ENCODE results near the gene ZSCAN22.
A peak's percentile ranks its signal among the peaks of the same experiment; 100 is the strongest.

ZSCAN22 gene

DNA sequence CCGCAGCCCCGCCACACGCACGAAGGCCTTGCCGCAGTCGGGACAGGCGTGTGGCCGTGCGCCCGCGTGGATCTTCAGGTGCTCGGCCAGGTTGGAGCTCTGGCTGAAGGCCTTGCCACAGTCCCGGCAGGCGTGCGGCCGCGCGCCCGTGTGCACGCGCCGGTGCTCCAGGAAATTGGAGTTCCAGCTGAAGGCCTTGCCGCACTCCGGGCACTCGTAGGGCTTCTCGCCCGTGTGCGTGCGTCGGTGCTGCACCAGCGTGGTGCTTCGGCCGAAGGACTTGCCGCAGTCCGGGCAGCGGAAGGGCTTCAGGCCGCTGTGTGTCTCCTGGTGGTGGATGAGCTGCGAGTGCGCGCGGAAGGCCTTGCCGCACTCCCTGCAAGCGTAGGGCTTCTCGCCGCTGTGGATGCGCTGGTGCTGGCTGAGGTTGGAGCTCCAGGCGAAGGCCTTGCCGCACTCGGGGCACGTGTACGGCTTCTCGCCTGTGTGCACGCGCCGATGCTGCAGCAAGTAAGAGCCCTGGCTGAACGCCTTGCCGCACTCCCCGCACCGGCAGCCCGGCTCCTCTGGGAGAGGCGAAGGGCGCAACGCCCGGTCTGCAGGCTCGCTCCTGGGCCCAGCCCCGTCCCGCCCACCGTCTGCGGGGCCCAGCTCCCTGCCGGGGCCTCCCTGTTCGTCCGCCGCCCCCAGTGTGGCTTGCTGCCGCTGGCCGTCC is 30.1 kb downstream of the ZSCAN22 start:
- H3K4me3 ChIP-seq (ENCODE audit: low read length) = no peak overlapping the region
- H3K4me1 ChIP-seq (ENCODE audit: control insufficient read depth, insufficient read depth, low read length) = peaks cover 2% of the 10 kb centered on the region; the same call in 1 of the 2 replicates
- DNase-seq (ENCODE audit: low read depth, low spot score) = no peak
- WGBS (ENCODE audit: insufficient coverage, insufficient read length) = no CpG with 5 or more reads among the region's 75 CpGs
- H3K27ac ChIP-seq (ENCODE audit: low read length) = no peak overlapping the region
- no peaks in the 10 kb centered on the region for H3K9me3 ChIP-seq (ENCODE audit: control insufficient read depth, insufficient read depth, low read length)
- no peaks in the 10 kb centered on the region for H3K27me3 ChIP-seq (ENCODE audit: control insufficient read depth, insufficient read depth, low read length)
- peaks cover 5% of the 10 kb centered on the region; the same call in 1 of the 2 replicates for H3K36me3 ChIP-seq (ENCODE audit: control insufficient read depth, insufficient read depth, low read length)

DNA sequence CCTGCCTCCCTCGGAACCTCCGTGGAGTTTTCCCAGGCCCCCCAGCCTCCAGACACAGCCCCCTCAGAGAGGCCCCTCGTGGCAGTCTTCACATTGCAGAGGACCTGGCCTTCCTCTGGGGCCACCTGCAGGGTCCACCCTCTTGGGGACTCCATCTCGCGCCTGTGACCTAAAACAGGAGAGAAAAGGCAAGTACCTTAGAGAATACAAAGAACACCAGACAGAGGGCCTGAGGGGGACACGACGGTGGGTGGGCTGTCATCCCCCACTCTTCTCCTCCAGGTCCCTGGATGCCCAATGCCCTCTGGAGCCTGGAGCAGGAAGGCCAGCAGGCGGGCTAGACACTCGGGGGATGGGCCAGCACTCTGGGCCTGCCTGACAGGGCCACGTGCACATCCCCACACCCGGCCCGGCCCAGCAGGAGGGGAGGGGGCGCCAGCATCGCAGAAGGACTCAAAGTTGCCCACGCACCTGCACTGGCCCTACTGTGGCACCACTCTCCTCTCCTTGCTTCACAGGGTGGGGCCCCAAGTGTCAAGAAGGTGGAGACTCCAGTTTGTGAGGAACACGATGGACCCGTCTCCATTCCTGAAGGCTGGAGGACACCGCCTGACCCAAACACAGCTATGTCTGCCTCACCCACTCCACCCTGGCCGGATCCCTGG is 30.8 kb downstream of the ZSCAN22 start:
- no CpG with 5 or more reads among the region's 19 CpGs for WGBS (ENCODE audit: insufficient coverage, insufficient read length)
- H3K4me1 ChIP-seq (ENCODE audit: control insufficient read depth, insufficient read depth, low read length) = peaks cover 2% of the 10 kb centered on the region; the same call in 1 of the 2 replicates
- H3K4me3 ChIP-seq (ENCODE audit: low read length) = no peak overlapping the region
- no peak overlapping the region for H3K27ac ChIP-seq (ENCODE audit: low read length)
- H3K27me3 ChIP-seq (ENCODE audit: control insufficient read depth, insufficient read depth, low read length) = no peaks in the 10 kb centered on the region
- DNase-seq (ENCODE audit: low read depth, low spot score) = no peak
- H3K9me3 ChIP-seq (ENCODE audit: control insufficient read depth, insufficient read depth, low read length) = no peaks in the 10 kb centered on the region
- peaks cover 5% of the 10 kb centered on the region; the same call in 1 of the 2 replicates for H3K36me3 ChIP-seq (ENCODE audit: control insufficient read depth, insufficient read depth, low read length)

DNA sequence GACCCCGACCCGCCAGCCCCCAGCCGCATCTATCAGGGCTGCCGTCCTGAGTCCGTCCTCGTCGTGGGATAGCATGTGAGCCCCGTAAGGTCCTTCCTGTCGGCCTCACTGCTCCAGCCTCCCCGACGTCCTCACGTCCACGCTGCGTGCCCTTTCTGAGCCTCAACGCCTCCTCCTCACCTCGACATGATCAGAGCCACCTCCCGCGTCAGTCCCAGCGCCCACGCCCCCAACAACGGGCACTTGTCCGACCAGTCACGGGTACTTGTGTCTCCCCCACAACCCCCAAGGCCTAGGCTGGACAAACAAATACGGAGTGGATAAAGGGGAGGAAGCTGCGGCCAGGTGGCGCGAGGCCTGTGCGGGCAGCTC is 35.1 kb downstream of the ZSCAN22 start:
- peaks cover under 1% of the 10 kb centered on the region; the same call in 1 of the 2 replicates for H3K36me3 ChIP-seq (ENCODE audit: control insufficient read depth, insufficient read depth, low read length)
- WGBS (ENCODE audit: insufficient coverage, insufficient read length) = no CpG with 5 or more reads among the region's 28 CpGs
- no peaks in the 10 kb centered on the region for H3K9me3 ChIP-seq (ENCODE audit: control insufficient read depth, insufficient read depth, low read length)
- no peak for DNase-seq (ENCODE audit: low read depth, low spot score)
- no peak overlapping the region for H3K27ac ChIP-seq (ENCODE audit: low read length)
- no peaks in the 10 kb centered on the region for H3K27me3 ChIP-seq (ENCODE audit: control insufficient read depth, insufficient read depth, low read length)
- H3K4me3 ChIP-seq (ENCODE audit: low read length) = peak overlapping the region; percentile 66
- H3K4me1 ChIP-seq (ENCODE audit: control insufficient read depth, insufficient read depth, low read length) = peaks cover 2% of the 10 kb centered on the region; the same call in 1 of the 2 replicates

DNA sequence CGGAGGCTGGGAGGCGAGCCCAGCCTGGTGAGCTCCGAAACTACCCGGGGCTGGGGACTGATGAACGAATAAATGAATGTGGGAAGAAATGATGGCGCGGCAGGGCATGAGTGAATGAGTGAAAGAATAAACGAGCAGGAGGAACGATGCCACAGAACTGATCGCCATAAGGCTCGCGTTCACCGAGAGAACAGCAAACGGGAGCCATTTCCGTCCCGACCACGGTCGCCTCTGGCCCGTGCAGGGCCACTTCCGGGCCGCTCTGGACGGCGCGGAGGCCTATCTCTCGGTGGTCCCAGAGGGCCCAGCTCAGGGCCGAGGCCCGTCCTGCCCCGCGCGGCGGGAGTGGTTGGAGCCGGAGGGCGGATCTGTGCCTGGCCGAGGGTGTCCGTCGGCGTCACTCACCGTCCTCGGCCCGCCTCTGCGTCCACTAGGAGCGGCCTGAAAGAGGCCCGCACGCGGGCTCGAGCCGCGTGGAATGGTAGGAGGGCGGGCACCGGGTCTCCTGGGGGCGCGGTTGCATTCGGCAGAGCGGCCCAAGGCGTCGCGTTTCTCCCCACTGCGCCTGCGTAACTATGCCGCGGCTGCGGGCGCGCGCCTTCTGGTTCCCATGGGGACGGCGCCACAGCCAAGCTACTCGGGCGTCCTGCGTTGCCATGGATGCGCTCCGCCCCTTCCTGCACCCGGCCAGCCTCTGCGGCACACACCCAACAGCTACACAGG is 35.6 kb downstream of the ZSCAN22 start, which contains the start of gene ZNF497:
TSS of gene ZNF497 (minus strand) at position 480 of the 723 bp plus-strand sequence. CDS start 5,116 bp downstream, outside the sequence.
- Histone ChIP-seq H3K9me3 (ENCODE audit: control insufficient read depth, insufficient read depth, low read length) (no peaks in the 10 kb centered on the region), H3K4me3 (ENCODE audit: low read length) (peak within 1 kb of the TSS; percentile 66), H3K27ac (ENCODE audit: low read length) (no peak within 1 kb of the TSS), H3K27me3 (ENCODE audit: control insufficient read depth, insufficient read depth, low read length) (no peaks in the 10 kb centered on the region), H3K36me3 (ENCODE audit: control insufficient read depth, insufficient read depth, low read length) (no peaks in the 10 kb centered on the region; the same call in 1 of the 2 replicates), H3K4me1 (ENCODE audit: control insufficient read depth, insufficient read depth, low read length) (peaks cover 2% of the 10 kb centered on the region; the same call in 1 of the 2 replicates)
- DNase-seq (ENCODE audit: low read depth, low spot score) = peak; percentile 93
- WGBS (ENCODE audit: insufficient coverage, insufficient read length) = no CpG with 5 or more reads among the region's 74 CpGs

DNA sequence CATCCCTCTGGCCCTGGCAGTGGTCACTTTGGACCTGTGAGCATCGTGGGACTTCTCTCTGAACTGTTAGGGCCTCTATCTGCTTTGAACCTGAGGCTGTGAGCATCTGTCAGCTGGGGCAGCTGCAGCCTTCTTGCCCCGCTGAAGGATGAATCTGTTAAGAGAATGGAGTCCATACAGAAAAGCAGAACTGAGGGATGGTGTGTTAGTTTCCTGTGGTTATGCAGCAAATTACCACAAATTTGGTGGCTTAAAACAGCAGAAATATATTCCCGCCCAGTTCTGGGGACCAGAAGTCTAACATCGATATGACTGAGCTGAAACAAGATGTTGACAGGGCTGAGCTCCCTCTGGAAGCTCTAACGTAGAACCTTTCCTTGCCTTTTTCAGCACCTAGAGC is 37.4 kb downstream of the ZSCAN22 start:
- no peak overlapping the region for H3K27ac ChIP-seq (ENCODE audit: low read length)
- no peak overlapping the region for H3K4me3 ChIP-seq (ENCODE audit: low read length)
- no peaks in the 10 kb centered on the region for H3K9me3 ChIP-seq (ENCODE audit: control insufficient read depth, insufficient read depth, low read length)
- DNase-seq (ENCODE audit: low read depth, low spot score) = no peak
- no peaks in the 10 kb centered on the region; the same call in 1 of the 2 replicates for H3K36me3 ChIP-seq (ENCODE audit: control insufficient read depth, insufficient read depth, low read length)
- H3K4me1 ChIP-seq (ENCODE audit: control insufficient read depth, insufficient read depth, low read length) = no peaks in the 10 kb centered on the region
- H3K27me3 ChIP-seq (ENCODE audit: control insufficient read depth, insufficient read depth, low read length) = no peaks in the 10 kb centered on the region
- no CpG with 5 or more reads among the region's 5 CpGs for WGBS (ENCODE audit: insufficient coverage, insufficient read length)

DNA sequence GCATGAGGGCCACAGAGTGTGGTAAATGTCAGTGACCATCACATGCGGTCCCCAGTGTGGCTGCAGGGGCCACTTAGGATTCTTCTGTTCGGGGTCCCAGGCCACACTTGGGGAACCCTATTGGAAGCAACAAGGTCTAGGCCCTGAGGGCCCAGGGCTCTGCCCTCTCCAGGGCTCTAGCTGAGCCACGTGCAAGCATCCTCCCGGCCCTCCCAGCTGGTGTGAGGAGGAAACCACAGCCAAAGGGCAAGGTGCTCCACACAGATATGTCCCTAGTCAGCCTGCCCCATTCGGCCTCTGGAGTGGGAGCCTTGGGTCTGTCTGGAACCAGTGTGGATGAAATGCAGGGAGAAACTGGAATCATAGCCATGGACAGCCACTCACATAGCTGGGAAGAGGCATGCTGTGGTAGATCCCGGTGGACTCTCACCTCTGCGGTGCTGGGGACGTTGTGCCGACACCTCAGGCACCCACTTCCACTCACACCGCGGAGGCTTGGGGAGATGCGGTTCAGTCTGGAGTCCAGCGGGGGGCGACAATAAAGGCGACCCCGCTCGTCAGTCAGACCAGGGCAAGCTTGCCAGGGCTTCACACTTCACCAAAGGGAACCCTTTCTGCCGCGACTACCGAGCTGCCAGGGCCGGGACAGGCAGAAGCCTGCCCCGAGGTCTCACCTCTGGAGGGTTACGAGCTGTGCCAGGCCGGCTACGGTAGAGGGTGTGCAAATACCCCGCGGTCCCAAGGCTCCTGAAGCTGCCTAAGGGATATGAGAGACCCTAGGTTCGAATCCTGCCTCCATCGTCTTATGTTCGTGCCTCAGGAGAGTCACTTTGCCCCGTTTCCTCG is 40.0 kb downstream of the ZSCAN22 start:
- no peaks in the 10 kb centered on the region for H3K27me3 ChIP-seq (ENCODE audit: control insufficient read depth, insufficient read depth, low read length)
- no peaks in the 10 kb centered on the region for H3K4me1 ChIP-seq (ENCODE audit: control insufficient read depth, insufficient read depth, low read length)
- no peaks in the 10 kb centered on the region for H3K9me3 ChIP-seq (ENCODE audit: control insufficient read depth, insufficient read depth, low read length)
- no peak overlapping the region for H3K27ac ChIP-seq (ENCODE audit: low read length)
- H3K36me3 ChIP-seq (ENCODE audit: control insufficient read depth, insufficient read depth, low read length) = no peaks in the 10 kb centered on the region; the same call in 1 of the 2 replicates
- H3K4me3 ChIP-seq (ENCODE audit: low read length) = no peak overlapping the region; the same call in 1 of the 2 replicates
- WGBS (ENCODE audit: insufficient coverage, insufficient read length) = no CpG with 5 or more reads among the region's 32 CpGs
- no peak for DNase-seq (ENCODE audit: low read depth, low spot score)

DNA sequence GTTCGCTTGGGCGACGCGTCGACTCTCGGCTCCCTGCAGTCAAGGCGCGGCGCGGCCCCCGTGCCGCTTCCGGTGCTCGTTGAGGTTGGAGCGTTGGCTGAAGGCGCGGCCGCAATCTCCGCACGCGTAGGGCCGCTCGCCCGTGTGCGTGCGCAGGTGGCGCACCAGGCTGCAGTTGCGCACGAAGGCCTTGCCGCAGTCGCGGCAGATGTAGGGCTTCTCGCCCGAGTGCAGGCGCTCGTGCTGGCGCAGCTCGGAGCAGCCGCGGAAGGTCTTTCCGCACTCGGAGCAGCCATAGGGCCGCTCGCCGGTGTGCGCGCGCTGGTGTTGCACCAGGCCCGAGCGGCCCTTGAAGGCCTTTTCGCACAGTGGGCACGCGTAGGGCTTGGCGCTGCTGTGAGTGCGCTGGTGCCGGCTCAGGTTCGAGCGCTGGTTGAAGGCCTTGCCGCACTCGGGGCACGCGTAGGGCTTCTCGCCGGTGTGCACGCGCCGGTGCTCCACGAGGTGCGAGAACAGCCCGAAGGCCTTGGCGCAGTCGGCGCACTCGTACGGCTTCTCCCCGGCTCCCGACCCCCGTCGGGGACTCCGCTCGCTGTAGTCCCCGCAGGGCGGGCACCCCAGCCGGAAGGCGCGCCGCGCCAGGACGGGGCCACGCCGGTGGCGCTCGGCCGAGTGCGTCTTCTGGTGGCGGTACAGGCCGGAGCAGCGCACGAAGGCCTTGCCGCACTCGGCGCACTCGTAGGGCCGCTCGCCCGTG is 41.1 kb downstream of the ZSCAN22 start:
- no peaks in the 10 kb centered on the region for H3K4me1 ChIP-seq (ENCODE audit: control insufficient read depth, insufficient read depth, low read length)
- DNase-seq (ENCODE audit: low read depth, low spot score) = no peak
- H3K9me3 ChIP-seq (ENCODE audit: control insufficient read depth, insufficient read depth, low read length) = no peaks in the 10 kb centered on the region
- no peak overlapping the region for H3K27ac ChIP-seq (ENCODE audit: low read length)
- H3K27me3 ChIP-seq (ENCODE audit: control insufficient read depth, insufficient read depth, low read length) = no peaks in the 10 kb centered on the region
- no peak overlapping the region; the same call in 1 of the 2 replicates for H3K4me3 ChIP-seq (ENCODE audit: low read length)
- no peaks in the 10 kb centered on the region; the same call in 1 of the 2 replicates for H3K36me3 ChIP-seq (ENCODE audit: control insufficient read depth, insufficient read depth, low read length)
- no CpG with 5 or more reads among the region's 106 CpGs for WGBS (ENCODE audit: insufficient coverage, insufficient read length)

DNA sequence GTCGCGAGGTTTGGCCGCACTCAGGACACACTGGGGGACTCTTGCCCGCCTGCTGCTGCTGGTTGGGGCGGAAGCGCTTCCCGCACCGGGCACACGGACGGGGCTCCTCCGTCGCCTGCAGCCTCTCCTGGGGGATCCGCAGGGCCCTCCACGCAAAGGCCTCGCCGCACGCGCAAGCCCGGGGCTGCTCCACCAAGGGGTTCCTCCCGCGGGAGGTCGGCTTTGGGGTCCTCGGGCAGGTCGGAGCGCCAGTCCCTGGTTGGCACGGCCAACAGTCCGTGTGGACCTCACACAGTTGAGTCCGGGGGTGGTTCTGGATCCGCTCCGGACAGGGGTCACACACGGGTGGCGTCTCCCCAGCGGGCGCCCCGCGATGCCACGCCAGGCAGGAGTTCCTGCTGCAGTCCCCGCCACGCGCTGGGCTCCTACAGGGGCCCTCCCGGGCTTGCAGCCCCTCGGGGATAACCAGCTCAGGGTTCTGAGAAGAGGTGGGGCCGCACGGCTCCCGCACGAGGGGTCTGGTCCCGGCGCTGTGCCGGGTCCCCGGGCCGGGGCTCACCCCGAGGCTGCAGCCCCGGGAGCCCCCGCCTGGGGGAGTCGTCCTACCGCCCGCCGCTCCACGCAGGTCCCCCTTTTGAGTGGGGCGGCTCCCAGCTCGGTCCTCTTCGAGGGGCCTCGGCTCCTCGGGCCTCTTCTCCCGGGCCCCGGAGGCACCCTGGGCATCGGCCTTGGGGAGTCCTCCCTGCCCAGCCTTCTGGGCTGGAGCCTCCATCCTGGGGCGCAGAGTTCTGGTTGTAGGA is 42.0 kb downstream of the ZSCAN22 start:
- Histone ChIP-seq H3K36me3 (ENCODE audit: control insufficient read depth, insufficient read depth, low read length) (no peaks in the 10 kb centered on the region; the same call in 1 of the 2 replicates), H3K27me3 (ENCODE audit: control insufficient read depth, insufficient read depth, low read length) (no peaks in the 10 kb centered on the region), H3K4me1 (ENCODE audit: control insufficient read depth, insufficient read depth, low read length) (no peaks in the 10 kb centered on the region), H3K27ac (ENCODE audit: low read length) (no peak overlapping the region), H3K9me3 (ENCODE audit: control insufficient read depth, insufficient read depth, low read length) (no peaks in the 10 kb centered on the region), H3K4me3 (ENCODE audit: low read length) (no peak overlapping the region; the same call in 1 of the 2 replicates)
- no CpG with 5 or more reads among the region's 68 CpGs for WGBS (ENCODE audit: insufficient coverage, insufficient read length)
- DNase-seq (ENCODE audit: low read depth, low spot score) = no peak
